Coronary artery (tissue), 2 donors: ENCODE results near the gene E2F6.

ENCODE experiments used
- DNase-seq: peaks from one replicate; pipeline ENCODE4 v3.0.0-alpha.2; 2017; ENCODE audit warnings: low spot score
- H3K27ac ChIP-seq, 2 donors: fragments of 200-600 bp; sonication (generic); one replicate each; pipeline ENCODE4 v1.5.1; 2016 to 2019
- H3K4me3 ChIP-seq: fragments of 200-600 bp; sonication (generic); 2 replicates; pipeline ENCODE4 v1.5.1; 2016; ENCODE audit warnings: mild to moderate bottlenecking, moderate library complexity
- CTCF ChIP-seq: fragments of 200-600 bp; sonication (generic); IDR thresholded peaks from one replicate; pipeline ENCODE4 v1.5.1; 2019; ENCODE audit warnings: antibody characterized with exemption

E2F6 gene

GRCh38 chr2:11422901-11423435, 43.0 kb downstream of the E2F6 start:
- no peak for TF ChIP-seq CTCF
- Histone ChIP-seq H3K4me3 (no peak overlapping the region), H3K27ac (no peak overlapping the region)
- DNase-seq, result no peak

GRCh38 chr2:11422491-11422865, 43.5 kb downstream of the E2F6 start:
- Histone ChIP-seq H3K27ac (no peak overlapping the region), H3K4me3 (no peak overlapping the region)
- DNase-seq, result no peak
- TF ChIP-seq CTCF, result no peak

- no peak overlapping the region for H3K27ac ChIP-seq
- TF ChIP-seq CTCF, result no peak
- no peak overlapping the region for H3K4me3 ChIP-seq
- no peak for DNase-seq
These were observed 44.0 kb downstream of the E2F6 start for GRCh38 chr2:11421863-11422490.

- TF ChIP-seq CTCF, result no peak
- Histone ChIP-seq H3K4me3 (no peak overlapping the region), H3K27ac (no peak overlapping the region)
- no peak for DNase-seq
These were observed 45.3 kb downstream of the E2F6 start for GRCh38 chr2:11420671-11421070.

- no peak for DNase-seq
- H3K27ac ChIP-seq, result no peak overlapping the region
- no peak for TF ChIP-seq CTCF
- H3K4me3 ChIP-seq, result no peak overlapping the region
These were observed 45.8 kb downstream of the E2F6 start for GRCh38 chr2:11420190-11420589.

GRCh38 chr2:11419781-11420180, 46.2 kb downstream of the E2F6 start:
- TF ChIP-seq CTCF, result no peak
- no peak for DNase-seq
- Histone ChIP-seq H3K4me3 (no peak overlapping the region), H3K27ac (no peak overlapping the region)

GRCh38 chr2:11417946-11418585, 47.9 kb downstream of the E2F6 start:
- H3K4me3 ChIP-seq, result no peak overlapping the region
- TF ChIP-seq CTCF, result no peak
- H3K27ac ChIP-seq, result no peak overlapping the region
- DNase-seq, result no peak
